Measurements from ENCODE around the gene PSMB7.

The PSMB7 gene

GRCh38 chr9:124399323-124399967 is 15.8 kb downstream of the PSMB7 start:
- peak; percentile 44 for DNase-seq (ENCODE audit: low read depth)
- TF ChIP-seq, protein P1, sequence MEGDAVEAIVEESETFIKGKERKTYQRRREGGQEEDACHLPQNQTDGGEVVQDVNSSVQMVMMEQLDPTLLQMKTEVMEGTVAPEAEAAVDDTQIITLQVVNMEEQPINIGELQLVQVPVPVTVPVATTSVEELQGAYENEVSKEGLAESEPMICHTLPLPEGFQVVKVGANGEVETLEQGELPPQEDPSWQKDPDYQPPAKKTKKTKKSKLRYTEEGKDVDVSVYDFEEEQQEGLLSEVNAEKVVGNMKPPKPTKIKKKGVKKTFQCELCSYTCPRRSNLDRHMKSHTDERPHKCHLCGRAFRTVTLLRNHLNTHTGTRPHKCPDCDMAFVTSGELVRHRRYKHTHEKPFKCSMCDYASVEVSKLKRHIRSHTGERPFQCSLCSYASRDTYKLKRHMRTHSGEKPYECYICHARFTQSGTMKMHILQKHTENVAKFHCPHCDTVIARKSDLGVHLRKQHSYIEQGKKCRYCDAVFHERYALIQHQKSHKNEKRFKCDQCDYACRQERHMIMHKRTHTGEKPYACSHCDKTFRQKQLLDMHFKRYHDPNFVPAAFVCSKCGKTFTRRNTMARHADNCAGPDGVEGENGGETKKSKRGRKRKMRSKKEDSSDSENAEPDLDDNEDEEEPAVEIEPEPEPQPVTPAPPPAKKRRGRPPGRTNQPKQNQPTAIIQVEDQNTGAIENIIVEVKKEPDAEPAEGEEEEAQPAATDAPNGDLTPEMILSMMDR (IDR thresholded peaks at IDR 0.05; ENCODE audit: low read length, missing control alignments), result peak; percentile 34
- H3K4me3 ChIP-seq (replicated peaks; ENCODE audit: low read depth, low read length), result no peak overlapping the region

GRCh38 chr9:124398191-124398935 is 16.9 kb downstream of the PSMB7 start:
- DNase-seq (ENCODE audit: low read depth), result no peak
- no peak overlapping the region for H3K4me3 ChIP-seq (replicated peaks; ENCODE audit: low read depth, low read length)
- TF ChIP-seq, protein P1 (IDR thresholded peaks at IDR 0.05; ENCODE audit: low read length, missing control alignments), result no peak

DNA sequence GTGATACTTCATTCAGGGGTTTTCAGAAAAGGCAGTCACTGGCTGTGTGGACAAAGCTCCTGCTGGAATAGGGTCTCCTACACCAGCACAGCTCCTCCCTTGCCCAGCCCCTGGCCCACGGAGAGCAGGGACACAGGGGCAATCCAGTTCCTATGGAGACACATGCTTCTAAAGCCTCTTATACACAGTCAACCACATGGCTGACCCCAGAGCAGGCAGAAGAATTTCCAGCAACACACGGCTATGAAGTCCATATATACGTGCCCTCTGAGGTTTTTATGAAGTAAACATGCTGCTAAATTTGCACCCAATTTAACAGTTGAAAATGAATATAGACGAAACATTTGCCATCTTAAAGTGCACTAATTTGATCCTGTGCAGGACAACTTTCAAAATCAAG is 19.4 kb downstream of the PSMB7 start:
- no peak overlapping the region for H3K4me3 ChIP-seq (replicated peaks; ENCODE audit: low read depth, low read length)
- DNase-seq (ENCODE audit: low read depth), result no peak
- TF ChIP-seq, protein P1 (IDR thresholded peaks at IDR 0.05; ENCODE audit: low read length, missing control alignments), result no peak

DNA sequence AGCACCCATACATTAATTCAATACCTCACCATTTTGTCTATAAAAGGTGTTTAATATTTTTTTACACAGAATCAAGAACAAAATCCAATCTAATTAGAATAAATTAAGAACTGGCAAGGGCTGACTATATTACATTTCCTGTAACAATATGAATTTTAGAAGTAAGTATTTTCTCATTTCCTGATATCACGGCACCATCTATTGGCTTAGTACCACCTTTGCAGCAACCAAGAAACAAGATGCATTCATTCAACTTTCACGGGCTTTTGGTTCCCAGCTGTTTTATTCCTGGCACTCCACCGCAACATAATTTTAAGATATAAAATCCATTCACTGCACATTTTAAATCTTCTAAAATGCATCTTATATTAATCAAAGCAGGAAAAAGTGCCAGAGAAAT is 20.6 kb downstream of the PSMB7 start:
- no peak for DNase-seq (ENCODE audit: low read depth)
- TF ChIP-seq, protein P1 (IDR thresholded peaks at IDR 0.05; ENCODE audit: low read length, missing control alignments), result no peak
- H3K4me3 ChIP-seq (replicated peaks; ENCODE audit: low read depth, low read length), result no peak overlapping the region

DNA sequence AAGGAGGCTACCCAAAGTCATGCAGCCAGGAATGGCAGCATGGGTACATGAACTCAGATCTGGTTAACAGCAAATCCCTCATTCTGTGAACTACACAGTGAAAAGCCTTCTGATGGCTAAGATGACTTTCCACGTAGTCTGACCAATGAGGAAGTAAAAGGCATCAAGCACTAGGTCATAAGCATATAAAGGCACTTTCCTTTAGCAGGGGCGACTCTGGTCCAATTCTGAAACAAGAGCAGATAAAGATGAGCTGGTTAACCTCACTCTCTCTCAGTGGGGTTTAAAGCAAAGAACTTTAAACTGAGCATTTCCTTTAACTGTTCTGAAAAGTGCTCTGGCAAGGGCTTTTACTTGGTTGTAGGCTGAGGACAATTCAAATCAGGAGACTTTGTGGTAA is 21.1 kb downstream of the PSMB7 start:
- no peak overlapping the region for H3K4me3 ChIP-seq (replicated peaks; ENCODE audit: low read depth, low read length)
- TF ChIP-seq, protein P1 (IDR thresholded peaks at IDR 0.05; ENCODE audit: low read length, missing control alignments), result no peak
- no peak for DNase-seq (ENCODE audit: low read depth)

GRCh38 chr9:124392871-124393460 is 22.3 kb downstream of the PSMB7 start:
- H3K4me3 ChIP-seq (replicated peaks; ENCODE audit: low read depth, low read length), result no peak overlapping the region
- DNase-seq (ENCODE audit: low read depth), result peak; percentile 69
- TF ChIP-seq, protein P1 (IDR thresholded peaks at IDR 0.05; ENCODE audit: low read length, missing control alignments), result peak; percentile 67
